OCI-LY1 (cell line): ENCODE data around the gene WDR83.

Experiments used
- H2AFZ ChIP-seq: fragments of 200-600 bp; sonication (generic), shearing (Covaris generic); 2 replicates; pipeline ENCODE4 v1.6.0; 2014; ENCODE audit warnings: antibody characterized with exemption, mild to moderate bottlenecking, low read length
- H3F3A ChIP-seq: fragments of 200-600 bp; sonication (generic), shearing (Covaris generic); 2 replicates; pipeline ENCODE4 v1.6.0; 2014; ENCODE audit warnings: mild to moderate bottlenecking, antibody characterized with exemption, low read length, moderate library complexity; ENCODE audit not compliant: insufficient read depth
- H3K27ac ChIP-seq: fragments of 200-600 bp; sonication (generic); 2 replicates; pipeline ENCODE4 v1.5.1; 2014; ENCODE audit warnings: low read length, mixed run types, mild to moderate bottlenecking, low read depth; ENCODE audit not compliant: poor library complexity, severe bottlenecking
- H3K27me3 ChIP-seq: fragments of 200-600 bp; sonication (generic); 2 replicates; pipeline ENCODE4 v1.6.0; 2014; ENCODE audit warnings: antibody characterized with exemption, mild to moderate bottlenecking, low read length, moderate library complexity; ENCODE audit not compliant: insufficient read depth
- H3K36me3 ChIP-seq: fragments of 200-600 bp; sonication (generic); 2 replicates; pipeline ENCODE4 v1.6.1; 2014; ENCODE audit warnings: mild to moderate bottlenecking, antibody characterized with exemption, low read length, moderate library complexity, mixed read lengths; ENCODE audit not compliant: insufficient read depth
- H3K4me1 ChIP-seq: fragments of 200-600 bp; sonication (generic); 2 replicates; pipeline ENCODE4 v1.5.1; 2014; ENCODE audit warnings: mild to moderate bottlenecking, low read length, moderate library complexity; ENCODE audit not compliant: insufficient read depth, severe bottlenecking
- H3K4me2 ChIP-seq: fragments of 200-600 bp; sonication (generic), shearing (Covaris generic); 2 replicates; pipeline ENCODE4 v1.6.1; 2014; ENCODE audit warnings: low read length
- H3K4me3 ChIP-seq: fragments of 200-600 bp; sonication (generic); 2 replicates; pipeline ENCODE4 v1.5.1; 2014; ENCODE audit warnings: low read length, low read depth, mild to moderate bottlenecking, mixed read lengths; ENCODE audit not compliant: poor library complexity, severe bottlenecking
- H3K79me2 ChIP-seq: fragments of 200-600 bp; shearing (Covaris generic); 2 replicates; pipeline ENCODE4 v1.6.1; 2016; ENCODE audit warnings: mixed run types, low read length, mixed read lengths; ENCODE audit not compliant: insufficient read depth
- H3K9ac ChIP-seq: fragments of 200-600 bp; sonication (generic), shearing (Covaris generic); 2 replicates; pipeline ENCODE4 v1.6.1; 2014; ENCODE audit warnings: mild to moderate bottlenecking, low read length, mixed read lengths
- H3K9me2 ChIP-seq: fragments of 200-600 bp; sonication (generic), shearing (Covaris generic); 2 replicates; pipeline ENCODE4 v1.6.1; 2014; ENCODE audit warnings: low read depth, mild to moderate bottlenecking, low read length, mixed read lengths
- H3K9me3 ChIP-seq: fragments of 200-600 bp; shearing (Covaris generic); 2 replicates; pipeline ENCODE4 v1.6.1; 2014; ENCODE audit warnings: low read length, mixed read lengths
- H4K20me1 ChIP-seq: fragments of 200-600 bp; sonication (generic), shearing (Covaris generic); 2 replicates; pipeline ENCODE4 v1.6.0; 2016; ENCODE audit warnings: mild to moderate bottlenecking, low read length; ENCODE audit not compliant: insufficient read depth
- EZH2 ChIP-seq: fragments of 200-600 bp; sonication (generic), shearing (Covaris generic); IDR thresholded peaks from 2 replicates; pipeline ENCODE4 v1.8.0; 2017; ENCODE audit warnings: borderline replicate concordance, mixed run types, mild to moderate bottlenecking, antibody characterized with exemption, low read length, moderate library complexity, mixed read lengths
- TF ChIP-seq, protein P1 (sequence below): fragments of 200-600 bp; sonication (generic), shearing (Covaris generic); IDR thresholded peaks from 2 replicates; pipeline ENCODE4 v1.5.1; 2017; ENCODE audit warnings: mild to moderate bottlenecking, antibody characterized with exemption, low read length, moderate library complexity, mixed read lengths

WDR83 gene

DNA sequence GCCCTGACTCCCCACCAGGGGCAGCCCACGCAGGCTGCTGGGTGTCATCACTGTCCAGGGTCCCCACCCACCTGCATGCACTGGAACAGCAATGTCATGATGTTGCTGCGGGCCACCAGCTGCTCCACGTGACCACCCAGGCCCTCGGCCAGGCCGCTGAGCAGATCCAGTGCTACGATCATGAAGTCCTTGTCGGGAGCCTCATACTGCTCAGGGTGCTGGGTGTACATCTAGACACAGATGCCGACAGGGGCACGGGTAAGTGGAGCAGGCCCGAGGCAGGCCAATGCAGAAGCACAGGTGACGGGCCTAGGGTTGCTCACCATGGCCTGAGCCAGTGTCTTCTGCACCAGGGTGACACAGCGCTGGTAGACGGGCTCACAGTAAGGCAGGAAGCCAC is 38.6 kb downstream of the WDR83 start:
- H3K9me3 ChIP-seq: no peaks in the 10 kb centered on the region
- H2AFZ ChIP-seq: no peak overlapping the region
- no peak overlapping the region for H3K9ac ChIP-seq
- no peaks in the 10 kb centered on the region for H3K4me1 ChIP-seq
- no peak overlapping the region for H3K27ac ChIP-seq
- no peaks in the 10 kb centered on the region for H3F3A ChIP-seq
- no peaks in the 10 kb centered on the region for H4K20me1 ChIP-seq
- H3K27me3 ChIP-seq: no peaks in the 10 kb centered on the region
- H3K4me2 ChIP-seq: no peak overlapping the region
- no peak for TF ChIP-seq EZH2
- TF ChIP-seq, protein P1, sequence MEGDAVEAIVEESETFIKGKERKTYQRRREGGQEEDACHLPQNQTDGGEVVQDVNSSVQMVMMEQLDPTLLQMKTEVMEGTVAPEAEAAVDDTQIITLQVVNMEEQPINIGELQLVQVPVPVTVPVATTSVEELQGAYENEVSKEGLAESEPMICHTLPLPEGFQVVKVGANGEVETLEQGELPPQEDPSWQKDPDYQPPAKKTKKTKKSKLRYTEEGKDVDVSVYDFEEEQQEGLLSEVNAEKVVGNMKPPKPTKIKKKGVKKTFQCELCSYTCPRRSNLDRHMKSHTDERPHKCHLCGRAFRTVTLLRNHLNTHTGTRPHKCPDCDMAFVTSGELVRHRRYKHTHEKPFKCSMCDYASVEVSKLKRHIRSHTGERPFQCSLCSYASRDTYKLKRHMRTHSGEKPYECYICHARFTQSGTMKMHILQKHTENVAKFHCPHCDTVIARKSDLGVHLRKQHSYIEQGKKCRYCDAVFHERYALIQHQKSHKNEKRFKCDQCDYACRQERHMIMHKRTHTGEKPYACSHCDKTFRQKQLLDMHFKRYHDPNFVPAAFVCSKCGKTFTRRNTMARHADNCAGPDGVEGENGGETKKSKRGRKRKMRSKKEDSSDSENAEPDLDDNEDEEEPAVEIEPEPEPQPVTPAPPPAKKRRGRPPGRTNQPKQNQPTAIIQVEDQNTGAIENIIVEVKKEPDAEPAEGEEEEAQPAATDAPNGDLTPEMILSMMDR: no peak
- H3K9me2 ChIP-seq: no peaks in the 10 kb centered on the region
- H3K79me2 ChIP-seq: no peaks in the 10 kb centered on the region
- peaks cover 93% of the 10 kb centered on the region for H3K36me3 ChIP-seq
- no peak overlapping the region for H3K4me3 ChIP-seq

DNA sequence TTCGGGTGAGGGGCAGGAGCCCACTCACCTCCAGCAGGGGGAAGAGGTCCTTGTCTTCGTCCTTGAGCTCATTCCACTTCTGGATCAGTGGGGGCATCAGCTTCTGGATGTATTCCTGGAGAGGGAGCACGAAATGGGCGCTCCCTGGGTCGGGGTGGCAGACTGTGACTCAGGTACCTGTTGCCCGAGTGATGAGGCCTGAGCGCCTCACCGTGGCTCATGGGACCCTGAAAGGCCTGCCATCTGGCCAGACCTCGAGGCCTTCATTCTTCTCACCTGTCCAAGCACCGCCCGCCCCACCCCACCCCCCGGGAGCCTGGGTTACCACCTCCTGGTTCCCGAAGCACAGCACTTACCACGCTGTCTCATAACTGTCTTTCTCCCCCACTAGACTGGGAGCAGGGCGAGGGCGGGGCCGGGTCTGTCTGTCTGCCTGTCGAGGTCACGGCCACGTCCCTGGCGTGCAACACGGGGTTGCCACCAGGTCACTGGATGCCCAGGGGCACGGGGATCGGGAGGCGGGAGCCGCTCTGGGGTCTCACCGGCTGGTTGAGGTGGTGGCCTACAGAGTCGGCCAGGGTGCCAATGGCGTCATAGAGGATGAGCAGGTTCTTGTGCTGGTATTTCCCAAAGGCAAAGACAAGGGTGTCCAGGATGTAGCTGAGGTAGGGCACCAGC is 39.2 kb downstream of the WDR83 start:
- Histone ChIP-seq H3K9me2 (no peaks in the 10 kb centered on the region), H3K9me3 (no peaks in the 10 kb centered on the region), H3K4me3 (no peak overlapping the region), H3K27ac (no peak overlapping the region), H3K79me2 (no peaks in the 10 kb centered on the region), H3K4me2 (no peak overlapping the region), H4K20me1 (no peaks in the 10 kb centered on the region), H3K27me3 (no peaks in the 10 kb centered on the region), H2AFZ (no peak overlapping the region), H3K9ac (no peak overlapping the region), H3F3A (no peaks in the 10 kb centered on the region), H3K36me3 (peaks cover 95% of the 10 kb centered on the region), H3K4me1 (no peaks in the 10 kb centered on the region)
- TF ChIP-seq EZH2: no peak
- TF ChIP-seq, protein P1: no peak

- Histone ChIP-seq H3K9me2 (no peaks in the 10 kb centered on the region), H3K9ac (no peak overlapping the region), H3K4me2 (no peak overlapping the region), H3K27me3 (no peaks in the 10 kb centered on the region), H3K36me3 (peaks cover 95% of the 10 kb centered on the region), H4K20me1 (no peaks in the 10 kb centered on the region), H3K27ac (no peak overlapping the region), H3K4me1 (no peaks in the 10 kb centered on the region), H3K9me3 (no peaks in the 10 kb centered on the region), H3F3A (no peaks in the 10 kb centered on the region), H2AFZ (no peak overlapping the region), H3K79me2 (no peaks in the 10 kb centered on the region), H3K4me3 (no peak overlapping the region)
- TF ChIP-seq, protein P1: no peak
- TF ChIP-seq EZH2: no peak
Observed at GRCh38 chr19:12706332-12706718, 39.7 kb downstream of the WDR83 start.
